Sigmoid colon (tissue), 4 donors: ENCODE measurements around the gene CDO1.

Experiments
- EP300 ChIP-seq, 4 donors: sonication (generic); formaldehyde crosslinking; IDR thresholded peaks; one replicate each; pipeline ENCODE4 v1.6.1; 2017; ENCODE audit warnings: antibody characterized with exemption in 4 of 4
- POLR2AphosphoS5 ChIP-seq, 4 donors: sonication (generic); formaldehyde crosslinking; IDR thresholded peaks; one replicate each; pipeline ENCODE4 v1.6.1; 2017; ENCODE audit warnings: antibody characterized with exemption in 4 of 4
- TF ChIP-seq, protein P1 (sequence below), 4 experiments: fragments of 450-650 bp in 3 of 4; fragments of 200-600 bp in 1 of 4; IDR thresholded peaks; one replicate each; pipeline ENCODE4 v1.5.1; 2016 to 2019; ENCODE audit warnings: antibody characterized with exemption in 4 of 4, mild to moderate bottlenecking in 3 of 4, moderate library complexity in 2 of 4

GRCh38 chr5:115776989-115777388 lies 39.5 kb downstream of the CDO1 start:
- TF ChIP-seq POLR2AphosphoS5 (IDR thresholded peaks at IDR 0.05), result no peak
- TF ChIP-seq EP300 (IDR thresholded peaks at IDR 0.05), result no peak
- TF ChIP-seq, protein P1, sequence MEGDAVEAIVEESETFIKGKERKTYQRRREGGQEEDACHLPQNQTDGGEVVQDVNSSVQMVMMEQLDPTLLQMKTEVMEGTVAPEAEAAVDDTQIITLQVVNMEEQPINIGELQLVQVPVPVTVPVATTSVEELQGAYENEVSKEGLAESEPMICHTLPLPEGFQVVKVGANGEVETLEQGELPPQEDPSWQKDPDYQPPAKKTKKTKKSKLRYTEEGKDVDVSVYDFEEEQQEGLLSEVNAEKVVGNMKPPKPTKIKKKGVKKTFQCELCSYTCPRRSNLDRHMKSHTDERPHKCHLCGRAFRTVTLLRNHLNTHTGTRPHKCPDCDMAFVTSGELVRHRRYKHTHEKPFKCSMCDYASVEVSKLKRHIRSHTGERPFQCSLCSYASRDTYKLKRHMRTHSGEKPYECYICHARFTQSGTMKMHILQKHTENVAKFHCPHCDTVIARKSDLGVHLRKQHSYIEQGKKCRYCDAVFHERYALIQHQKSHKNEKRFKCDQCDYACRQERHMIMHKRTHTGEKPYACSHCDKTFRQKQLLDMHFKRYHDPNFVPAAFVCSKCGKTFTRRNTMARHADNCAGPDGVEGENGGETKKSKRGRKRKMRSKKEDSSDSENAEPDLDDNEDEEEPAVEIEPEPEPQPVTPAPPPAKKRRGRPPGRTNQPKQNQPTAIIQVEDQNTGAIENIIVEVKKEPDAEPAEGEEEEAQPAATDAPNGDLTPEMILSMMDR (IDR thresholded peaks at IDR 0.05), result no peak
